SK-N-MC (cell line): ENCODE data around the gene TEX22.

ENCODE experiments used
- EZH2 ChIP-seq: fragments of 200-600 bp; sonication (generic); IDR thresholded peaks from one replicate; pipeline ENCODE4 v1.6.1; 2017; ENCODE audit warnings: antibody characterized with exemption
- FOXP2 ChIP-seq: optimal IDR thresholded peaks from 2 replicates; pipeline ENCODE3; 2011; ENCODE audit warnings: mild to moderate bottlenecking, moderate library complexity; ENCODE audit not compliant: insufficient read depth; ENCODE audit errors: extremely low read length, control extremely low read depth
- POLR2AphosphoS5 ChIP-seq: IDR thresholded peaks from 2 replicates; pipeline ENCODE4 v1.6.1; 2012; ENCODE audit warnings: mild to moderate bottlenecking, low read depth, low read length, borderline replicate concordance

DNA sequence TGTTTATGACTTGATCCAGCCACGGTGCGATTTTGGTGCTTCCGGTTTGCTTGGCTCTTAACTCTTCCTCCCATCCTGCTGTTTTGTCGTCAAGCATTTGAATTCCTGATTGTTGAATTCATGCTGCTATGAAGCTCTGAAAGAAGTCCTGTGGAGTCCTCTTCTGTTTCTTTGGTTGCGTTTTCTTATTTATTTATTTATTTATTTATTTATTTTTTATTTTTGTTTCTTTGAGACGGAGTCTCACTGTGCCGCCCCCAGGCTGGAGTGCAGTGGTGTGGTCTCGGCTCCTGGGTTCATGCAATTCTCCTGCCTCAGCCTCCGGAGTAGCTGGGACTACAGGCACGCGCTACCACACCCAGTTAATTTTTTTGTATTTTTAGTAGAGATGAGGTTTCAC, 18.3 kb downstream of the TEX22 start:
- TF ChIP-seq EZH2: no peak
- TF ChIP-seq POLR2AphosphoS5: no peak
- no peak for TF ChIP-seq FOXP2
